GM21529 (cell line): Measurements from ENCODE around the gene SNTA1.
"Not testable (repeated sequence)": the region's sequence is repeated elsewhere in the genome, so short reads cannot be mapped to it uniquely, and the experiment has no call there.

Experiments used
- ATAC-seq: cut with Tn5 transposase; IDR thresholded peaks from one replicate; pipeline ENCODE4 v1.9.1; 2021; ENCODE audit not compliant: unreplicated experiment

The SNTA1 gene

GRCh38 chr20:33433465-33434234 lies 9.9 kb downstream of the SNTA1 start:
- no peak for ATAC-seq

- ATAC-seq: no peak
Observed at GRCh38 chr20:33431797-33432381, 11.7 kb downstream of the SNTA1 start.

- not testable (repeated sequence) for ATAC-seq
Observed at GRCh38 chr20:33423875-33424274, 19.7 kb downstream of the SNTA1 start.

- ATAC-seq: no peak
Observed at GRCh38 chr20:33423141-33423834, 20.3 kb downstream of the SNTA1 start.

- no peak for ATAC-seq
Observed at GRCh38 chr20:33419140-33419974, 24.2 kb downstream of the SNTA1 start.

GRCh38 chr20:33418033-33418432 lies 25.5 kb downstream of the SNTA1 start:
- ATAC-seq: no peak

- ATAC-seq: no peak
Observed at GRCh38 chr20:33415948-33416347, 27.6 kb downstream of the SNTA1 start.

GRCh38 chr20:33412484-33412838 lies 31.1 kb downstream of the SNTA1 start:
- no peak for ATAC-seq

- no peak for ATAC-seq
Observed at GRCh38 chr20:33411711-33412483, 31.7 kb downstream of the SNTA1 start.

- no peak for ATAC-seq
Observed at GRCh38 chr20:33411242-33411641, 32.3 kb downstream of the SNTA1 start.

GRCh38 chr20:33410081-33410742 lies 33.4 kb downstream of the SNTA1 start:
- ATAC-seq: no peak

- ATAC-seq: no peak
Observed at GRCh38 chr20:33408716-33409654, 34.6 kb downstream of the SNTA1 start.

GRCh38 chr20:33408313-33408712 lies 35.2 kb downstream of the SNTA1 start:
- no peak for ATAC-seq

- ATAC-seq: no peak
Observed at GRCh38 chr20:33407796-33408195, 35.8 kb downstream of the SNTA1 start.

GRCh38 chr20:33407251-33407650 lies 36.3 kb downstream of the SNTA1 start:
- no peak for ATAC-seq

GRCh38 chr20:33404281-33404680 lies 39.3 kb downstream of the SNTA1 start:
- no peak for ATAC-seq

- ATAC-seq: no peak
Observed at GRCh38 chr20:33401921-33402369, 41.6 kb downstream of the SNTA1 start.

- ATAC-seq: peak; percentile 83
Observed at GRCh38 chr20:33401184-33401920, 42.2 kb downstream of the SNTA1 start, which contains the start of gene CDK5RAP1. Gene CDK5RAP1 (minus strand): TSS chr20:33401519. CDS start chr20:33397064, 4,455 bp downstream.
